Ishikawa (cell line): ENCODE data around the gene GINS3.

Experiments
- CEBPB ChIP-seq: IDR thresholded peaks from 2 replicates; pipeline ENCODE4 v1.6.1; 2012
- CREB1 ChIP-seq: IDR thresholded peaks from 2 replicates; pipeline ENCODE4 v1.6.1; 2012; ENCODE audit warnings: low read depth
- EGR1 ChIP-seq: IDR thresholded peaks from 2 replicates; pipeline ENCODE4 v1.6.1; 2012
- EP300 ChIP-seq: IDR thresholded peaks from 2 replicates; pipeline ENCODE4 v1.6.1; 2012; ENCODE audit warnings: borderline replicate concordance
- FOXM1 ChIP-seq: IDR thresholded peaks from 2 replicates; pipeline ENCODE4 v1.6.1; 2012; ENCODE audit warnings: low read depth, borderline replicate concordance
- NFIC ChIP-seq: IDR thresholded peaks from 2 replicates; pipeline ENCODE4 v1.6.1; 2012
- TAF1 ChIP-seq: IDR thresholded peaks from 2 replicates; pipeline ENCODE4 v1.6.1; 2012; ENCODE audit warnings: low read depth, mild to moderate bottlenecking
- TCF12 ChIP-seq: IDR thresholded peaks from 2 replicates; pipeline ENCODE4 v1.6.1; 2012; ENCODE audit warnings: low read depth
- TEAD4 ChIP-seq: IDR thresholded peaks from 2 replicates; pipeline ENCODE4 v1.6.1; 2012
- YY1 ChIP-seq: IDR thresholded peaks from 2 replicates; pipeline ENCODE4 v1.6.1; 2012; ENCODE audit warnings: low read depth
- TF ChIP-seq, protein P1 (sequence below): IDR thresholded peaks from 2 replicates; pipeline ENCODE4 v1.6.1; 2012
- TF ChIP-seq, protein P2 (sequence below): IDR thresholded peaks from 2 replicates; pipeline ENCODE4 v1.6.1; 2012
- TF ChIP-seq, protein P3 (sequence below): IDR thresholded peaks from 2 replicates; pipeline ENCODE4 v1.6.1; 2012; ENCODE audit warnings: low read depth, mild to moderate bottlenecking

DNA sequence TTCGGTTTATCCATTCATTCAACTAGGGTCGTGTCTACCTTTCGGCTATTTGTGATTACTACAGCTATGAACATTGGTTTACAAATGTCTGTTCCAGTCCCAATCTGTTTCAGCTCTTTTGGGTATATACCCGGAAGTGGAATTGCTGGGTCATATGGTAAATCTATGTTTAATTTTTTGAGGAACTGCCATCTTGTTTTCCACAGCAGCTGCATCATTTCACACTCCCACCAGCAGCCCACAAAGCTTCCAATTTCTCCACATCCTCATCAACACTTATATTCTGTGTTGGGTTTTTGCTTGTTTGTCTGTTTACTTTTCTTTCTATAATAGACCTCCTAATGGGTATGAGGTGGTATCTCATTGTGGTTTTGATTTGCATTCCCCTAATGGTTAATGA, 48.7 kb upstream of the GINS3 start:
- TF ChIP-seq CREB1 (no peak), EP300 (no peak), TAF1 (no peak), FOXM1 (no peak), EGR1 (no peak), TCF12 (no peak), CEBPB (no peak), TEAD4 (no peak), YY1 (no peak), NFIC (no peak)
- TF ChIP-seq, protein P1, sequence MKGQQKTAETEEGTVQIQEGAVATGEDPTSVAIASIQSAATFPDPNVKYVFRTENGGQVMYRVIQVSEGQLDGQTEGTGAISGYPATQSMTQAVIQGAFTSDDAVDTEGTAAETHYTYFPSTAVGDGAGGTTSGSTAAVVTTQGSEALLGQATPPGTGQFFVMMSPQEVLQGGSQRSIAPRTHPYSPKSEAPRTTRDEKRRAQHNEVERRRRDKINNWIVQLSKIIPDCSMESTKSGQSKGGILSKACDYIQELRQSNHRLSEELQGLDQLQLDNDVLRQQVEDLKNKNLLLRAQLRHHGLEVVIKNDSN: no peak
- TF ChIP-seq, protein P2, sequence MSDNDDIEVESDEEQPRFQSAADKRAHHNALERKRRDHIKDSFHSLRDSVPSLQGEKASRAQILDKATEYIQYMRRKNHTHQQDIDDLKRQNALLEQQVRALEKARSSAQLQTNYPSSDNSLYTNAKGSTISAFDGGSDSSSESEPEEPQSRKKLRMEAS: no peak
- TF ChIP-seq, protein P3, sequence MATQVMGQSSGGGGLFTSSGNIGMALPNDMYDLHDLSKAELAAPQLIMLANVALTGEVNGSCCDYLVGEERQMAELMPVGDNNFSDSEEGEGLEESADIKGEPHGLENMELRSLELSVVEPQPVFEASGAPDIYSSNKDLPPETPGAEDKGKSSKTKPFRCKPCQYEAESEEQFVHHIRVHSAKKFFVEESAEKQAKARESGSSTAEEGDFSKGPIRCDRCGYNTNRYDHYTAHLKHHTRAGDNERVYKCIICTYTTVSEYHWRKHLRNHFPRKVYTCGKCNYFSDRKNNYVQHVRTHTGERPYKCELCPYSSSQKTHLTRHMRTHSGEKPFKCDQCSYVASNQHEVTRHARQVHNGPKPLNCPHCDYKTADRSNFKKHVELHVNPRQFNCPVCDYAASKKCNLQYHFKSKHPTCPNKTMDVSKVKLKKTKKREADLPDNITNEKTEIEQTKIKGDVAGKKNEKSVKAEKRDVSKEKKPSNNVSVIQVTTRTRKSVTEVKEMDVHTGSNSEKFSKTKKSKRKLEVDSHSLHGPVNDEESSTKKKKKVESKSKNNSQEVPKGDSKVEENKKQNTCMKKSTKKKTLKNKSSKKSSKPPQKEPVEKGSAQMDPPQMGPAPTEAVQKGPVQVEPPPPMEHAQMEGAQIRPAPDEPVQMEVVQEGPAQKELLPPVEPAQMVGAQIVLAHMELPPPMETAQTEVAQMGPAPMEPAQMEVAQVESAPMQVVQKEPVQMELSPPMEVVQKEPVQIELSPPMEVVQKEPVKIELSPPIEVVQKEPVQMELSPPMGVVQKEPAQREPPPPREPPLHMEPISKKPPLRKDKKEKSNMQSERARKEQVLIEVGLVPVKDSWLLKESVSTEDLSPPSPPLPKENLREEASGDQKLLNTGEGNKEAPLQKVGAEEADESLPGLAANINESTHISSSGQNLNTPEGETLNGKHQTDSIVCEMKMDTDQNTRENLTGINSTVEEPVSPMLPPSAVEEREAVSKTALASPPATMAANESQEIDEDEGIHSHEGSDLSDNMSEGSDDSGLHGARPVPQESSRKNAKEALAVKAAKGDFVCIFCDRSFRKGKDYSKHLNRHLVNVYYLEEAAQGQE: no peak
